GM18502 (cell line): ENCODE data around the gene MIS12.

ENCODE experiments used
- ATAC-seq: cut with Tn5 transposase; IDR thresholded peaks from one replicate; pipeline ENCODE4 v1.9.1; 2021; ENCODE audit warnings: mild to moderate bottlenecking; ENCODE audit not compliant: unreplicated experiment, poor library complexity

Gene MIS12, protein sequence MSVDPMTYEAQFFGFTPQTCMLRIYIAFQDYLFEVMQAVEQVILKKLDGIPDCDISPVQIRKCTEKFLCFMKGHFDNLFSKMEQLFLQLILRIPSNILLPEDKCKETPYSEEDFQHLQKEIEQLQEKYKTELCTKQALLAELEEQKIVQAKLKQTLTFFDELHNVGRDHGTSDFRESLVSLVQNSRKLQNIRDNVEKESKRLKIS

DNA sequence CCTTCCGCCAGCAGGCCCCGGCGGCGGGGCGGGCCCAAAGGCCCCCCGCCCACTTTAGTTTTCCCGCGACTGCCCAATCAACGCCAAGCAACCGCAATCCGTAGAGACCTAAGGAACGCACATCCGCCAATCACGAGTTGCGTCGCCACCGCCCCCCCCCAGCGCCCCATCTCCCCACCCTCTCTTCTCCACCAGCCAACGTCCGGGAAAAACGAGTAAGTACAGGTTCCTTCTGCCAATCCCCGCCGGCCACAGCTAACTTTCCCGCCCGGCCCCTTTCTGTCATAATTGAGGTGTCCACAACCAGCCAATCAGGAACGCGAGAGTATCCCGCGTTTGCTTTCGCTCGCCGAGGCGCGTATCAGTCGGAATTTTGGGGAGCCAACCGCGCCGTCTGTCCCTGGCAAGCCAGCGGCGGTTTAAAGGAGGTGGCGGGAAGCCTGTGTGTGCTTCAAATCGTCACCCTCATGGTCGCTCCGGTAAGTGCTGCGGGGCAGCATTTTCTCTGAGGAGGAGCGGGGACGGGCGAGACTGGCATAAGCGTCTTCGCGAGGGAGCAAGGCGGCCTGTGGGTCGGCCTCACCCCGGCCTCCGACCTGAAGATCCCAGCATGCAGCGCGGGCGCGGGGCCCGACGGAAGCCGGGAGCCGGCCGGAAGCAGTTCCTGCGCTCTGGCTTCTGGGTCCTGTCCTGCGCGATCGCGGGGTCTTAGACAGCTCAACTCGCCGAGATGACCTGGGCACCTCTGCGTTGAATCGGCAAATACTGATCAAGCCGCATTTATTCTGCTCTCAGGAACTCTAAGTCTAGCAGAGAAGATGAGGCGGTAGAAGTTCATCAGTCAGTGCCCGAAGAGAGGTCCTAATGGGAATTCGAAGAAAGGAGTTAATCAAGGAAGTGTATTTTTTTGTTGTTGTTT is at the start of gene MIS12:
Gene MIS12 (plus strand): TSS at position 361 of the 919 bp plus-strand sequence. CDS start 2,297 bp downstream, outside the sequence.
- peak; percentile 83 for ATAC-seq

GRCh38 chr17:5437721-5438317 is 48.5 kb upstream of the MIS12 start:
- ATAC-seq, result no peak

DNA sequence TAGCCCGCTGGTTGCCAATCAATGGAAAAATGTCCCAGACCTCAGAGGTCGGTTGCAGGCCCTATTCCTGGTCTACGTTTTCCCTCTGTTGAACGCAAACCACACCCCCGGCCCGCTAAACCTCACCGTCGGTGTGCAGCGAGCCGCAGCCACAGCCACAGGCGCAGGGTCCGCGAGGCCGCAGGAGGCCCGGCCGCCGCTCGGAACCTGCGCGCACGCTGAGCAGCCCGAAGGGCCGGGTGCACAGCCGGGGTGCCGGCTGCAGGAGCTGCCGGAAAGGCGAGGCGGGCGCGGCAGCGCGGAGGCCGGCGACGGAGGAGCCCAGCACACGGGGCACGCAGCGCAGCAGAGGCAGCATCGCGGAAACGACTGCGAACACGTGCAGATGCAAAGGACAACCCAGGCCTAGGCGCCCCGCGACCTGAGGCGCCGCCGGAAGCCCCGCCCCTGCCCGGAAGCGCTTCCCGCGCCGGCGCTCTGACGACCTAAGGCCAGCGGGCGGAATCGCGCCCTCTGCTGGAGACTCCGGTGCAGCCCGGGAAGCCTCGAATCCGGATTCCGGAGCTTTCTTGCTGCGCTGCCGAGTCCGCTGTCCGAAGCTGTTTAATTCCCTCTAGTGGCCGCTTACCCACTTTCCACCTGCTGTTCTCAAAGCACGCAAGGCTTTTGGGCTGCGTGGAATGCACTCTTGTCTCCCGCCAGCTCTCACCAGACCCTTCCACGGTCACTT is 47.5 kb upstream of the MIS12 start, which contains the start of gene C1QBP:
Gene C1QBP (minus strand): TSS at position 440 of the 730 bp plus-strand sequence. CDS start 82 bp downstream, at position 358.
- ATAC-seq, result peak; percentile 77

DNA sequence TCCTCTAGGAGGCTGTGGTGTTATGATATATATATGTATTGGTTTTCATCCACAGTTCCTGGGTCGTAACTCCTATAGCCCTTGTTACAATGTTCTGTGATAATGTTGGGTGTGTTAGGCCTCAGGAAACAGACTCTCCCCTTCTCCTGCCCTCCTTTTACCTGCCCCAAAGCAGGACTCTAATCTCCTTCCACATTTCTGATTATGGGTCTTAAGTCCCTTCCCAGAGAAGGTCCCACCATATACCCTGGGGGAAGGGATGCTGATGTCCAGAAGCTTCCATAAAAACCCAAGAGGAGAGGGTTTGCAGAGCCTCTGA is 47.0 kb upstream of the MIS12 start:
- ATAC-seq, result no peak

GRCh38 chr17:5443728-5444127 is 42.6 kb upstream of the MIS12 start:
- no peak for ATAC-seq

GRCh38 chr17:5444209-5444608 is 42.2 kb upstream of the MIS12 start:
- no peak for ATAC-seq

GRCh38 chr17:5446786-5447185 is 39.6 kb upstream of the MIS12 start:
- no peak for ATAC-seq

DNA sequence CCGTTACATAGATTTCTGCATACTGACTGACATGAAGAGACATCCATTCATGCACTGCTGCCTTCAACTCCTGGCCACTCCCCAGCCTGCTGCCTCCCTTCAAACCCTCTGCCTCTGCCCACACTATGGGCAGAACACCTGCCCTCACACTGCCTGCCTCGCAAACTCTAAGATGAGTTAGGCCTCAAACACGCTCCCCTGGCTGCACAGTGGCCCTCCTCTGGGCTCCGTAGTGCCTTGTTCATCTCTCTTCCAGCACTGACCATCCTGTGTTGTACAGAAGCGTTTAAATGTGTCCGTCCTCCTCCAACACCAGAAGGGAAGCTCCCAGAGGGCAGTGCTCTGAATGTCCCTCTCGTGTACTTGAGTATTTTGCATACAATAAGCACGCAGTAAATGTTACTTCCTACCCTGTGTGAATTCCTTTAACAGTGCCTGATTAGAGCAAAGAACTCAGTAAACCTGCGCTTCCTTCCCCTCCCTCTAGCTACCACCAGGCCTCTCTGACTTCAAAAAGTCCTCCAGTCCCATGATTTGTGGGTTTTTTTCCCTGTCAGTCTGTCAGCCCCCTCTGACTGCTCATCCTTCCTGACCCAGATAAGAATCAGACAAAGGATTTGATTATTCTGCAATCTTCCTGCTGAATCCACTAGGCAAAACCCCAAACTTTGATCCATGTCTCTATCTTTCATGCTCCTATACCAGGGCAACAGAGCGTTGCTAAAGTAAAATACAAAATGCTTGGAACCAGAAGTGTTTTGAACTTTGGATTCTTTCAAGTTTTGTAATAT is 21.5 kb upstream of the MIS12 start:
- no peak for ATAC-seq

- no peak for ATAC-seq
Observed at GRCh38 chr17:5466295-5466694, 20.1 kb upstream of the MIS12 start.

- ATAC-seq, result no peak
Observed at GRCh38 chr17:5467416-5467815, 18.9 kb upstream of the MIS12 start.

DNA sequence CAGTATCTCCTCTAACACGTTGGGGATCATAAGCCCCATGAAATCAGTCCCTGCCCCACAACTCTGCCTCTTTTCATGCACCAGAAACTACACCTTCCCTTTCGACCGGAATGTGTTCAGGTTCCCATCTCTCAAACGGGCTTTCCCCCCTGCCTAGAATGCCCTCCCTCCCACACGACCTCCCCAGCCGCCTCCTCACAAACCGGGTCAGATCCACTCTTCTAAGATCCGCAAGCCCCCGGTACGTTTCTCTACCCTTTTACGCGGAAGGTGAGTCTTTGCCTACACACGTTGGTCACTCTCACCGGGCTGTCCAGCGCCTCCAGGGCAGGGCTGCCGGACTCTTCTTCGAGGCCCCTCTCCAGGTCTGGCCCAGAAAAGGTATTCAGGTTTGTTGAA is 18.3 kb upstream of the MIS12 start:
- ATAC-seq, result no peak

DNA sequence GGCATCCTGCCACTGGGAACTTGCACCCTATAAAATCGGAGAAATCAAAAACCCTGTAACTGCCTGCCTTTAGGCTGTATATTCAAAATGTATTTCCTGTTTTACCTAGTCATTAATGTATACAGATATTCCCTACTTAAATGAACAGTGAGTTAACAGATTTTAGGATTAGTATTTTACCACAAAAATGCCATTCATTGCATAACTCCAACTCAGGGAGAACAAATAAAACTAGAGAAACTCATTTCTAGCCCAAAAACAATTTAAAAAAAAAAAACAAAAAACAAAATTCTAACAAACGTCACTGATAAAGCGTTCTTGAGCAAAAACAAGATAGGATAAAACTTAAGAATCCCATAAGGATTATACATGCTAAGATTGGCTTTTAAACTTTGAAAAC is 13.9 kb upstream of the MIS12 start:
- no peak for ATAC-seq

DNA sequence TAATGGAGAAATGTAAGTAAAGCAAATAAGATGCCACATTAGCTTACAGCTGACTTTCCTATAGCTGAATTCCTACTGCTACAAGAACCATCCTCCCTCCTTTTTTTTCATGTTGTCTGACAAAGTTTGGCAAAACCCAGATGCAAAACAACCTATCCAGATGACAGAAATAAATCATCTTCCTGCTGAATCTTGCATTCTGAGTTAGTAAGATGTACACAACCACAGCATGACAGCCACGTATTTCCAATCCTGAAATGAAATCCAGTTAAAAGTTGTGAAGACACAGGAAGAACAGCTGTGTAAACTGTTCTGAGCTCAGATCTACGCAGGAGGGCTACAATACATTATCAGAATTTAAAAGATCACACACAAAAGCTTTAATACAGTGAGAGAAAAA is 12.5 kb upstream of the MIS12 start:
- ATAC-seq, result no peak

GRCh38 chr17:5478992-5479391 is 7.4 kb upstream of the MIS12 start:
- ATAC-seq, result no peak

DNA sequence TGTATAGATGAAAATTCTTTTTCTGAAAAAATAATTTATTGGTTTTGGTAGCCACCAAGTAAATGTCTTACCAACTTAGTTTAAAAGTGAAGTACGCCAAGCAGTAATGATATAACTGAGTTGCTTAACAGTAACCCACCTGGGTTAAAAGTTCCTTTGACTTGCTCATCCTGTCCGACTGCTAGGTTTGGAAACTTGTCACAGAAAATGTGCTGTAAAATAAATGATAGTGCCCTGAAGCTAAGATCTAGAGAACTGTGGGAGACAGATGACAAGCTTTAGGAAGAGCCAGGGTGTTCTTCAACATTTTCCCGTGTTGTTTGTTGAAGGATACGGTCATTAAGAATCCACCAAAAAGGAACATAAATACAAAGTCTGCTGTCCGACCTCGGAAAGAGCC is 5.4 kb upstream of the MIS12 start:
- ATAC-seq, result no peak

GRCh38 chr17:5481451-5481850 is 4.9 kb upstream of the MIS12 start:
- no peak for ATAC-seq

- ATAC-seq, result peak; percentile 22
Observed at GRCh38 chr17:5485270-5486205, 828 bp upstream of the MIS12 start, which contains the start of gene DERL2. TSS of gene DERL2 (minus strand) at chr17:5486178. CDS start at chr17:5486161, 17 bp downstream.

- no peak for ATAC-seq
Observed at GRCh38 chr17:5488752-5489151, 2.4 kb downstream of the MIS12 start.

DNA sequence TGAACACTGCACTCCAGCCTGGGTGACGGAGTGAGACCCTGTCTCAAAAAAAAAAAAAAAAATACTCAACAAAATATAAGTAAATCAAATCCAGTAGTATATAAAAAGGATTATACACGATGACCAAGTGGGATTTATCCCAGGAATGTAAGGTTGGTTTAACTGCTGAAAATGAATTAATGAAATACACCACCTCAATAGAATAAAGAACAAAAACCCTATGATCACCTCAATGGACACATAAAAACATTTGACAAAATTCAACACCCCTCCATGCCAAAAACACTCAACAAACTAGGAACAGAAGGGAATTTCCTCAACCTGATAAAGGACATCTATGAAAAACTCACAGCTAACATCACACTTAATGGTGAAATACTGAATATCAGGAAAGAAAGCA is 6.6 kb downstream of the MIS12 start:
- no peak for ATAC-seq
